GM19099 (cell line): ENCODE results near the gene PLSCR1.

Experiments
- POLR2A ChIP-seq: IDR thresholded peaks from 3 replicates; pipeline ENCODE4 v1.6.1; 2011; ENCODE audit warnings: low read depth; ENCODE audit not compliant: insufficient read length; ENCODE audit errors: extremely low read depth

PLSCR1 gene

GRCh38 chr3:146559388-146559787 is 15.0 kb upstream of the PLSCR1 start:
- TF ChIP-seq POLR2A = no peak

- no peak for TF ChIP-seq POLR2A
Measured at GRCh38 chr3:146558781-146559180, 14.4 kb upstream of the PLSCR1 start.

- TF ChIP-seq POLR2A = no peak
Measured at GRCh38 chr3:146557745-146558144, 13.3 kb upstream of the PLSCR1 start.

GRCh38 chr3:146555311-146555710 is 10.9 kb upstream of the PLSCR1 start:
- TF ChIP-seq POLR2A = no peak

GRCh38 chr3:146554151-146554760 is 9.8 kb upstream of the PLSCR1 start:
- TF ChIP-seq POLR2A = no peak

- TF ChIP-seq POLR2A = no peak
Measured at GRCh38 chr3:146550743-146551510, 6.5 kb upstream of the PLSCR1 start.

- TF ChIP-seq POLR2A = no peak
Measured at GRCh38 chr3:146550070-146550615, 5.7 kb upstream of the PLSCR1 start.

- no peak for TF ChIP-seq POLR2A
Measured at GRCh38 chr3:146547235-146547835, 2.9 kb upstream of the PLSCR1 start.

- no peak for TF ChIP-seq POLR2A
Measured at GRCh38 chr3:146546366-146546965, 2.1 kb upstream of the PLSCR1 start.

GRCh38 chr3:146544929-146545528 is 622 bp upstream of the PLSCR1 start:
- TF ChIP-seq POLR2A = no peak

GRCh38 chr3:146543461-146544001 is 876 bp downstream of the PLSCR1 start:
- TF ChIP-seq POLR2A = no peak

GRCh38 chr3:146542978-146543377 is 1.4 kb downstream of the PLSCR1 start:
- no peak for TF ChIP-seq POLR2A

- TF ChIP-seq POLR2A = no peak
Measured at GRCh38 chr3:146542179-146542578, 2.2 kb downstream of the PLSCR1 start.

GRCh38 chr3:146540978-146541377 is 3.4 kb downstream of the PLSCR1 start:
- no peak for TF ChIP-seq POLR2A

GRCh38 chr3:146540236-146540635 is 4.2 kb downstream of the PLSCR1 start:
- no peak for TF ChIP-seq POLR2A
